ENCODE data around the gene MZT2B. TPM values are rescaled to one million over a fixed set of nuclear protein-coding genes. Genes with fewer than 3 reads are reported as not detected.
"Not testable (repeated sequence)": the region's sequence is repeated elsewhere in the genome, so short reads cannot be mapped to it uniquely, and the experiment has no call there.

The MZT2B gene
- total RNA-seq, 2 donors from 2014 or later, result 193 to 211 TPM

- Mint-ChIP-seq H3K36me3 (ENCODE audit: low read depth) (peaks cover 2% of the 10 kb centered on the region), H3K4me3 (no peak overlapping the region), H3K27me3 (no peaks in the 10 kb centered on the region), H3K4me1 (peaks cover 4% of the 10 kb centered on the region), H3K27ac (no peak overlapping the region)
- no peak for DNase-seq
- H3K9me3 ChIP-seq (ENCODE audit: control insufficient read depth, low read length, poor library complexity, severe bottlenecking), result no peaks in the 10 kb centered on the region
- ATAC-seq, result no peak
Measured at GRCh38 chr2:130156624-130157004, 25.4 kb upstream of the MZT2B start.

- ATAC-seq, result peak; percentile 18
- H3K27ac Mint-ChIP-seq, result peak overlapping the region; percentile 43
- H3K9me3 ChIP-seq (ENCODE audit: control insufficient read depth, low read length, poor library complexity, severe bottlenecking); DNase-seq; H3K36me3 Mint-ChIP-seq (ENCODE audit: low read depth); H3K4me1 Mint-ChIP-seq; H3K27me3 Mint-ChIP-seq; H3K4me3 Mint-ChIP-seq: not testable (repeated sequence)
Measured at GRCh38 chr2:130157354-130157753, 24.7 kb upstream of the MZT2B start.

- peak; percentile 50 for ATAC-seq
Measured at GRCh38 chr2:130157825-130158514, 24.1 kb upstream of the MZT2B start.

GRCh38 chr2:130158631-130159030 lies 23.4 kb upstream of the MZT2B start:
- no peak for DNase-seq
- H3K36me3 Mint-ChIP-seq (ENCODE audit: low read depth), result peaks cover 2% of the 10 kb centered on the region
- ATAC-seq, result no peak
- H3K4me1 Mint-ChIP-seq, result peaks cover 4% of the 10 kb centered on the region
- no peak overlapping the region for H3K4me3 Mint-ChIP-seq
- no peaks in the 10 kb centered on the region for H3K9me3 ChIP-seq (ENCODE audit: control insufficient read depth, low read length, poor library complexity, severe bottlenecking)
- peak overlapping the region; percentile 34 for H3K27ac Mint-ChIP-seq
- H3K27me3 Mint-ChIP-seq, result no peaks in the 10 kb centered on the region

More at GRCh38 chr2:130157825-130158514, 24.1 kb upstream of the MZT2B start:
- H3K9me3 ChIP-seq (ENCODE audit: control insufficient read depth, low read length, poor library complexity, severe bottlenecking); H3K4me1 Mint-ChIP-seq; H3K4me3 Mint-ChIP-seq; H3K36me3 Mint-ChIP-seq (ENCODE audit: low read depth); H3K27me3 Mint-ChIP-seq; DNase-seq: not testable (repeated sequence)
- H3K27ac Mint-ChIP-seq, result peak overlapping the region; percentile 43

- peak overlapping the region; percentile 9 for H3K27ac Mint-ChIP-seq
- H3K4me3 Mint-ChIP-seq; H3K36me3 Mint-ChIP-seq (ENCODE audit: low read depth); H3K4me1 Mint-ChIP-seq; ATAC-seq; H3K27me3 Mint-ChIP-seq; H3K9me3 ChIP-seq (ENCODE audit: control insufficient read depth, low read length, poor library complexity, severe bottlenecking); DNase-seq: not testable (repeated sequence)
Measured at GRCh38 chr2:130159376-130159775, 22.7 kb upstream of the MZT2B start.

- Mint-ChIP-seq H3K27ac (no peak overlapping the region), H3K36me3 (ENCODE audit: low read depth) (peaks cover 2% of the 10 kb centered on the region), H3K4me1 (peaks cover 4% of the 10 kb centered on the region)
Measured at GRCh38 chr2:130160131-130160530, 21.9 kb upstream of the MZT2B start.

GRCh38 chr2:130160838-130161705 lies 21.0 kb upstream of the MZT2B start:
- H3K27me3 Mint-ChIP-seq; H3K27ac Mint-ChIP-seq; DNase-seq; H3K36me3 Mint-ChIP-seq (ENCODE audit: low read depth); H3K4me1 Mint-ChIP-seq; H3K9me3 ChIP-seq (ENCODE audit: control insufficient read depth, low read length, poor library complexity, severe bottlenecking); H3K4me3 Mint-ChIP-seq; ATAC-seq: not testable (repeated sequence)

More at GRCh38 chr2:130160131-130160530, 21.9 kb upstream of the MZT2B start:
- ATAC-seq (no peak), DNase-seq (no peak)
- H3K4me3 Mint-ChIP-seq, result no peak overlapping the region
- no peaks in the 10 kb centered on the region for H3K27me3 Mint-ChIP-seq
- H3K9me3 ChIP-seq (ENCODE audit: control insufficient read depth, low read length, poor library complexity, severe bottlenecking), result no peaks in the 10 kb centered on the region

- DNase-seq; H3K27me3 Mint-ChIP-seq; H3K4me3 Mint-ChIP-seq; H3K36me3 Mint-ChIP-seq (ENCODE audit: low read depth); H3K27ac Mint-ChIP-seq; ATAC-seq; H3K9me3 ChIP-seq (ENCODE audit: control insufficient read depth, low read length, poor library complexity, severe bottlenecking); H3K4me1 Mint-ChIP-seq: not testable (repeated sequence)
Measured at GRCh38 chr2:130162486-130162885, 19.6 kb upstream of the MZT2B start.

- no peak overlapping the region for H3K4me3 Mint-ChIP-seq
Measured at GRCh38 chr2:130162968-130163367, 19.1 kb upstream of the MZT2B start.

GRCh38 chr2:130165293-130166016 lies 16.6 kb upstream of the MZT2B start:
- H3K4me3 Mint-ChIP-seq, result no peak overlapping the region
- no peak for DNase-seq
- H3K36me3 Mint-ChIP-seq (ENCODE audit: low read depth), result no peaks in the 10 kb centered on the region
- no peak for ATAC-seq
- peaks cover 2% of the 10 kb centered on the region for H3K4me1 Mint-ChIP-seq
- no peak overlapping the region for H3K27ac Mint-ChIP-seq
- no peaks in the 10 kb centered on the region for H3K27me3 Mint-ChIP-seq
- no peaks in the 10 kb centered on the region for H3K9me3 ChIP-seq (ENCODE audit: control insufficient read depth, low read length, poor library complexity, severe bottlenecking)

More at GRCh38 chr2:130162968-130163367, 19.1 kb upstream of the MZT2B start:
- ATAC-seq, result no peak
- H3K9me3 ChIP-seq (ENCODE audit: control insufficient read depth, low read length, poor library complexity, severe bottlenecking), result no peaks in the 10 kb centered on the region
- Mint-ChIP-seq H3K27ac (no peak overlapping the region), H3K27me3 (no peaks in the 10 kb centered on the region), H3K4me1 (peaks cover 4% of the 10 kb centered on the region), H3K36me3 (ENCODE audit: low read depth) (peaks cover 2% of the 10 kb centered on the region)
- no peak for DNase-seq

- H3K9me3 ChIP-seq (ENCODE audit: control insufficient read depth, low read length, poor library complexity, severe bottlenecking); H3K27ac Mint-ChIP-seq; H3K36me3 Mint-ChIP-seq (ENCODE audit: low read depth); H3K4me1 Mint-ChIP-seq; H3K4me3 Mint-ChIP-seq; H3K27me3 Mint-ChIP-seq; DNase-seq; ATAC-seq: not testable (repeated sequence)
Measured at GRCh38 chr2:130166611-130167010, 15.5 kb upstream of the MZT2B start.

GRCh38 chr2:130169163-130169562 lies 12.9 kb upstream of the MZT2B start:
- not testable (repeated sequence) for H3K4me1 Mint-ChIP-seq; H3K36me3 Mint-ChIP-seq (ENCODE audit: low read depth); H3K9me3 ChIP-seq (ENCODE audit: control insufficient read depth, low read length, poor library complexity, severe bottlenecking); H3K27ac Mint-ChIP-seq; DNase-seq; H3K27me3 Mint-ChIP-seq; H3K4me3 Mint-ChIP-seq
- peak; percentile 30 for ATAC-seq

- no peak for ATAC-seq
- H3K9me3 ChIP-seq (ENCODE audit: control insufficient read depth, low read length, poor library complexity, severe bottlenecking), result no peaks in the 10 kb centered on the region
- H3K4me3 Mint-ChIP-seq, result peak overlapping the region; percentile 39
- no peaks in the 10 kb centered on the region for H3K27me3 Mint-ChIP-seq
- H3K36me3 Mint-ChIP-seq (ENCODE audit: low read depth), result no peaks in the 10 kb centered on the region
- H3K27ac Mint-ChIP-seq, result no peak overlapping the region
- no peak for DNase-seq
- H3K4me1 Mint-ChIP-seq, result peaks cover 2% of the 10 kb centered on the region
Measured at GRCh38 chr2:130169896-130170295, 12.2 kb upstream of the MZT2B start.
